ENCODE data around the gene FAM78B. TPM values are rescaled to one million over a fixed set of nuclear protein-coding genes. Genes with fewer than 3 reads are reported as not detected.

FAM78B gene
- total and polyA plus RNA-seq, 10 of the 15 experiments (the other 5 are each of a cell fraction or from before 2014, with no cell fraction given): 0.10 to 4.9 (median 1.6) TPM

DNA sequence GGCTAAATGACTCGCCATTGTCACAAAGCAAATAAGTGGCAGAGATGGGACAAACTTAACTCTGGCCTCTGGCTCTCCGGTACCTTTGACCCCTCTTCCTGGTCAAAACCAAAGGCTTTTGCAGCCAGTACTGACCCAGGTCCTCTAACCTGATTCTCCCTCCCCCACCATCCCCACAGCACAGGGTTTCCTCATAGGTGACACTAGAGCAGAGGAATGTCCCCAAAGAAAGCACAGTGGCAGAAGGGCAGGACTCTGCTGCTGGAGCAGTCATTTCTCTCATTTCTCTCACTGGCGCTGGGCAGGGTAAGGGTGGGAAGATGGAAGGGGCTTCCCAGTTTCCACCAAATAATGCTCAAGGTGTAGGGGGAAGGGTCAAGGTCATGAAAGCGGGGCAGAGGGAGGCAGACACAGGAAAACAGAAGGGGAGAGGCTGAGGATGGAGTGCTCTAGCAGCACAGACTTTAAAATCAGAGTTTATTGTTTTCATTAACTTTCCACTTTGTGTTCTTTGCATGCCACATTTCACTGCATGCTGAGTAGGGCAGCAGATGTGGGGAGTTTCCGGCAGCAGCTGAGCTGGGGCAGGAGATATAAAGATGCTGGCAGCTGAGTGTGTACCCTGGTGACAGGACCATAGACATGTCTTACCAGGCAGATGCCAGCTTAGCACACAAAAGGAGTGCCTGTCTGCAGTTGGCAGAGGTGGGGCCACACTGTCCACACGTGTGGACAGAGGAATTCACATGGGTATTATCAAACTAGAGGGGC lies 80.5 kb downstream of the FAM78B start (continued):
- TF ChIP-seq, protein P1, sequence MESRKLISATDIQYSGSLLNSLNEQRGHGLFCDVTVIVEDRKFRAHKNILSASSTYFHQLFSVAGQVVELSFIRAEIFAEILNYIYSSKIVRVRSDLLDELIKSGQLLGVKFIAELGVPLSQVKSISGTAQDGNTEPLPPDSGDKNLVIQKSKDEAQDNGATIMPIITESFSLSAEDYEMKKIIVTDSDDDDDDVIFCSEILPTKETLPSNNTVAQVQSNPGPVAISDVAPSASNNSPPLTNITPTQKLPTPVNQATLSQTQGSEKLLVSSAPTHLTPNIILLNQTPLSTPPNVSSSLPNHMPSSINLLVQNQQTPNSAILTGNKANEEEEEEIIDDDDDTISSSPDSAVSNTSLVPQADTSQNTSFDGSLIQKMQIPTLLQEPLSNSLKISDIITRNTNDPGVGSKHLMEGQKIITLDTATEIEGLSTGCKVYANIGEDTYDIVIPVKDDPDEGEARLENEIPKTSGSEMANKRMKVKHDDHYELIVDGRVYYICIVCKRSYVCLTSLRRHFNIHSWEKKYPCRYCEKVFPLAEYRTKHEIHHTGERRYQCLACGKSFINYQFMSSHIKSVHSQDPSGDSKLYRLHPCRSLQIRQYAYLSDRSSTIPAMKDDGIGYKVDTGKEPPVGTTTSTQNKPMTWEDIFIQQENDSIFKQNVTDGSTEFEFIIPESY (IDR thresholded peaks at IDR 0.05): no peak
- TF ChIP-seq SMC3 (IDR thresholded peaks at IDR 0.05; ENCODE audit: borderline replicate concordance, low read length) (no peak), CHD2 (IDR thresholded peaks at IDR 0.05; ENCODE audit: borderline replicate concordance, low read depth, low read length) (no peak), GATAD2B (conservative IDR thresholded peaks at IDR 0.05; ENCODE audit: low read depth) (no peak), NFYA (IDR thresholded peaks at IDR 0.05; ENCODE audit: borderline replicate concordance, low read depth, low read length) (no peak), IKZF2 (IDR thresholded peaks at IDR 0.05) (0 out of 4 replicates have a peak, but pooled peaks of 1 of the 2 experiments have one; percentile 23), GABPA (IDR thresholded peaks at IDR 0.05; ENCODE audit: low read depth) (no peak), LARP7 (IDR thresholded peaks at IDR 0.05) (no peak), TAF1 (IDR thresholded peaks at IDR 0.05; ENCODE audit: borderline replicate concordance, low read depth, low read length) (no peak), NR2C2 (IDR thresholded peaks at IDR 0.05; ENCODE audit: borderline replicate concordance, control insufficient read depth, insufficient read length, low read depth) (no peak), NR2F1 (conservative IDR thresholded peaks at IDR 0.05) (peak; percentile 74; the same call in 1 of the 2 replicates), MTA3 (IDR thresholded peaks at IDR 0.05; ENCODE audit: borderline replicate concordance, low read length) (no peak), RBBP5 (conservative IDR thresholded peaks at IDR 0.05) (no peak), SREBF1 (IDR thresholded peaks at IDR 0.05; ENCODE audit: low read length) (no peak), NFXL1 (IDR thresholded peaks at IDR 0.05; ENCODE audit: borderline replicate concordance) (no peak)
- TF ChIP-seq, protein P2, sequence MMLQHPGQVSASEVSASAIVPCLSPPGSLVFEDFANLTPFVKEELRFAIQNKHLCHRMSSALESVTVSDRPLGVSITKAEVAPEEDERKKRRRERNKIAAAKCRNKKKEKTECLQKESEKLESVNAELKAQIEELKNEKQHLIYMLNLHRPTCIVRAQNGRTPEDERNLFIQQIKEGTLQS (IDR thresholded peaks at IDR 0.05; ENCODE audit: borderline replicate concordance, extremely low read depth, low read depth, low read length): no peak
- TF ChIP-seq, protein P3, sequence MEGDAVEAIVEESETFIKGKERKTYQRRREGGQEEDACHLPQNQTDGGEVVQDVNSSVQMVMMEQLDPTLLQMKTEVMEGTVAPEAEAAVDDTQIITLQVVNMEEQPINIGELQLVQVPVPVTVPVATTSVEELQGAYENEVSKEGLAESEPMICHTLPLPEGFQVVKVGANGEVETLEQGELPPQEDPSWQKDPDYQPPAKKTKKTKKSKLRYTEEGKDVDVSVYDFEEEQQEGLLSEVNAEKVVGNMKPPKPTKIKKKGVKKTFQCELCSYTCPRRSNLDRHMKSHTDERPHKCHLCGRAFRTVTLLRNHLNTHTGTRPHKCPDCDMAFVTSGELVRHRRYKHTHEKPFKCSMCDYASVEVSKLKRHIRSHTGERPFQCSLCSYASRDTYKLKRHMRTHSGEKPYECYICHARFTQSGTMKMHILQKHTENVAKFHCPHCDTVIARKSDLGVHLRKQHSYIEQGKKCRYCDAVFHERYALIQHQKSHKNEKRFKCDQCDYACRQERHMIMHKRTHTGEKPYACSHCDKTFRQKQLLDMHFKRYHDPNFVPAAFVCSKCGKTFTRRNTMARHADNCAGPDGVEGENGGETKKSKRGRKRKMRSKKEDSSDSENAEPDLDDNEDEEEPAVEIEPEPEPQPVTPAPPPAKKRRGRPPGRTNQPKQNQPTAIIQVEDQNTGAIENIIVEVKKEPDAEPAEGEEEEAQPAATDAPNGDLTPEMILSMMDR (IDR thresholded peaks at IDR 0.05 in 2 of 3, conservative IDR thresholded peaks at IDR 0.05 in 1 of 3; ENCODE audit: control insufficient read depth in 2 of 3, extremely low read depth in 1 of 3, insufficient read depth in 1 of 3, low read depth in 3 of 3, low read length in 3 of 3): no peak
- TF ChIP-seq, protein P4, sequence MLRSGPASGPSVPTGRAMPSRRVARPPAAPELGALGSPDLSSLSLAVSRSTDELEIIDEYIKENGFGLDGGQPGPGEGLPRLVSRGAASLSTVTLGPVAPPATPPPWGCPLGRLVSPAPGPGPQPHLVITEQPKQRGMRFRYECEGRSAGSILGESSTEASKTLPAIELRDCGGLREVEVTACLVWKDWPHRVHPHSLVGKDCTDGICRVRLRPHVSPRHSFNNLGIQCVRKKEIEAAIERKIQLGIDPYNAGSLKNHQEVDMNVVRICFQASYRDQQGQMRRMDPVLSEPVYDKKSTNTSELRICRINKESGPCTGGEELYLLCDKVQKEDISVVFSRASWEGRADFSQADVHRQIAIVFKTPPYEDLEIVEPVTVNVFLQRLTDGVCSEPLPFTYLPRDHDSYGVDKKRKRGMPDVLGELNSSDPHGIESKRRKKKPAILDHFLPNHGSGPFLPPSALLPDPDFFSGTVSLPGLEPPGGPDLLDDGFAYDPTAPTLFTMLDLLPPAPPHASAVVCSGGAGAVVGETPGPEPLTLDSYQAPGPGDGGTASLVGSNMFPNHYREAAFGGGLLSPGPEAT (IDR thresholded peaks at IDR 0.05; ENCODE audit: low read depth): 0 out of 2 replicates have a peak, but pooled peaks have one; percentile 42
- TF ChIP-seq, protein P5, sequence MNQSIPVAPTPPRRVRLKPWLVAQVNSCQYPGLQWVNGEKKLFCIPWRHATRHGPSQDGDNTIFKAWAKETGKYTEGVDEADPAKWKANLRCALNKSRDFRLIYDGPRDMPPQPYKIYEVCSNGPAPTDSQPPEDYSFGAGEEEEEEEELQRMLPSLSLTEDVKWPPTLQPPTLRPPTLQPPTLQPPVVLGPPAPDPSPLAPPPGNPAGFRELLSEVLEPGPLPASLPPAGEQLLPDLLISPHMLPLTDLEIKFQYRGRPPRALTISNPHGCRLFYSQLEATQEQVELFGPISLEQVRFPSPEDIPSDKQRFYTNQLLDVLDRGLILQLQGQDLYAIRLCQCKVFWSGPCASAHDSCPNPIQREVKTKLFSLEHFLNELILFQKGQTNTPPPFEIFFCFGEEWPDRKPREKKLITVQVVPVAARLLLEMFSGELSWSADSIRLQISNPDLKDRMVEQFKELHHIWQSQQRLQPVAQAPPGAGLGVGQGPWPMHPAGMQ (IDR thresholded peaks at IDR 0.05; ENCODE audit: borderline replicate concordance): no peak
- TF ChIP-seq, protein P6, sequence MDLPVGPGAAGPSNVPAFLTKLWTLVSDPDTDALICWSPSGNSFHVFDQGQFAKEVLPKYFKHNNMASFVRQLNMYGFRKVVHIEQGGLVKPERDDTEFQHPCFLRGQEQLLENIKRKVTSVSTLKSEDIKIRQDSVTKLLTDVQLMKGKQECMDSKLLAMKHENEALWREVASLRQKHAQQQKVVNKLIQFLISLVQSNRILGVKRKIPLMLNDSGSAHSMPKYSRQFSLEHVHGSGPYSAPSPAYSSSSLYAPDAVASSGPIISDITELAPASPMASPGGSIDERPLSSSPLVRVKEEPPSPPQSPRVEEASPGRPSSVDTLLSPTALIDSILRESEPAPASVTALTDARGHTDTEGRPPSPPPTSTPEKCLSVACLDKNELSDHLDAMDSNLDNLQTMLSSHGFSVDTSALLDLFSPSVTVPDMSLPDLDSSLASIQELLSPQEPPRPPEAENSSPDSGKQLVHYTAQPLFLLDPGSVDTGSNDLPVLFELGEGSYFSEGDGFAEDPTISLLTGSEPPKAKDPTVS (IDR thresholded peaks at IDR 0.05; ENCODE audit: low read depth, low read length): no peak

All from GM12878 (cell line).